ENCODE measurements around the gene AGAP3.

Gene AGAP3

GRCh38 chr7:151142686-151143040 is 56.4 kb downstream of the AGAP3 start:
- DNase-seq (ENCODE audit: low read depth), result no peak
- TF ChIP-seq CTCF (IDR thresholded peaks at IDR 0.05; ENCODE audit: control insufficient read depth, extremely low read depth, insufficient read depth), result no peak
- no peak overlapping the region for H3K4me3 ChIP-seq (ENCODE audit: low read depth, low read length)

GRCh38 chr7:151143261-151144015 is 57.2 kb downstream of the AGAP3 start:
- no peak for DNase-seq (ENCODE audit: low read depth)
- no peak for TF ChIP-seq CTCF (IDR thresholded peaks at IDR 0.05; ENCODE audit: control insufficient read depth, extremely low read depth, insufficient read depth)
- no peak overlapping the region for H3K4me3 ChIP-seq (ENCODE audit: low read depth, low read length)

GRCh38 chr7:151144387-151144786 is 58.1 kb downstream of the AGAP3 start:
- TF ChIP-seq CTCF (IDR thresholded peaks at IDR 0.05; ENCODE audit: control insufficient read depth, extremely low read depth, insufficient read depth), result no peak
- no peak for DNase-seq (ENCODE audit: low read depth)
- no peak overlapping the region for H3K4me3 ChIP-seq (ENCODE audit: low read depth, low read length)

- DNase-seq (ENCODE audit: low read depth), result no peak
- TF ChIP-seq CTCF (IDR thresholded peaks at IDR 0.05; ENCODE audit: control insufficient read depth, extremely low read depth, insufficient read depth), result no peak
- no peak overlapping the region for H3K4me3 ChIP-seq (ENCODE audit: low read depth, low read length)
Observed at GRCh38 chr7:151146761-151147160, 60.5 kb downstream of the AGAP3 start.

- H3K4me3 ChIP-seq (ENCODE audit: low read depth, low read length), result no peak overlapping the region
- DNase-seq (ENCODE audit: low read depth), result no peak
- no peak for TF ChIP-seq CTCF (IDR thresholded peaks at IDR 0.05; ENCODE audit: control insufficient read depth, extremely low read depth, insufficient read depth)
Observed at GRCh38 chr7:151148319-151149259, 62.3 kb downstream of the AGAP3 start.

GRCh38 chr7:151150388-151150787 is 64.1 kb downstream of the AGAP3 start:
- peak; percentile 11 for DNase-seq (ENCODE audit: low read depth)
- H3K4me3 ChIP-seq (ENCODE audit: low read depth, low read length), result no peak overlapping the region
- TF ChIP-seq CTCF (IDR thresholded peaks at IDR 0.05; ENCODE audit: control insufficient read depth, extremely low read depth, insufficient read depth), result no peak

Measured in LNCaP clone FGC (cell line).